ENCODE measurements around the gene SLC17A5.
A peak's percentile ranks its signal among the peaks of the same experiment; 100 is the strongest.
"Not testable (repeated sequence)": the region's sequence is repeated elsewhere in the genome, so short reads cannot be mapped to it uniquely, and the experiment has no call there.

Gene SLC17A5

DNA sequence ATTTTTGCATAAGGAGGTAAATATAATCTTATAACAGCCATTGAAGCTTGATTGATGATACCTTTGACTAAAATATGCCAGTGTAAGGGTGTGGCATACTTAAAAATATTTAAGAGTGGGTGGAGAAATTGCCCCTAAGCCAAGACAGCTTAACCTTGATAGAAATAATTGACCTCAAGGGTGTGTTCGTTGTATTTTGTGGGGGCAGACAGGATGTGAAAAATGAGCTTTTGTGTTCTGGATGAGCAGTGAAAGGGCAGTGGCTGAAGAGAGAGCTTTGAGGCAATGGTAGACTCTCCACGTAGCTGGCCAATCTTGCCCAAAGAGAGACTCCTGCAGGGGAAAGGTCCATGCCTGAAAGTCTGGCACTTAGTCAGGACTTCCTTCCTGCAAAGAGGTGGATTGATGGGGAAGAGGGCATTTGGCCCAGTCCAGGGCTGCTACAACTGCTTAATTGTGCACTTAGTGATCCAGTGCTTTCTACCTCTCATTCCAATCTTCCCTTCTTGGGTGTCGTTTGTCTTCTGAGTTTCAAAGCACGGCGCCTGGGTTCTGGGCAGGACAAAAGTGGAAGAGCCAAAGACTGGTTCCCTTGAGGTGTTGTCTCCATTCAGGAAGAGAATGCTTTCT lies 26.6 kb upstream of the SLC17A5 start:
- no peak overlapping the region for H3K4me3 ChIP-seq (ENCODE audit: low read depth, low read length)
- TF ChIP-seq, protein P1, sequence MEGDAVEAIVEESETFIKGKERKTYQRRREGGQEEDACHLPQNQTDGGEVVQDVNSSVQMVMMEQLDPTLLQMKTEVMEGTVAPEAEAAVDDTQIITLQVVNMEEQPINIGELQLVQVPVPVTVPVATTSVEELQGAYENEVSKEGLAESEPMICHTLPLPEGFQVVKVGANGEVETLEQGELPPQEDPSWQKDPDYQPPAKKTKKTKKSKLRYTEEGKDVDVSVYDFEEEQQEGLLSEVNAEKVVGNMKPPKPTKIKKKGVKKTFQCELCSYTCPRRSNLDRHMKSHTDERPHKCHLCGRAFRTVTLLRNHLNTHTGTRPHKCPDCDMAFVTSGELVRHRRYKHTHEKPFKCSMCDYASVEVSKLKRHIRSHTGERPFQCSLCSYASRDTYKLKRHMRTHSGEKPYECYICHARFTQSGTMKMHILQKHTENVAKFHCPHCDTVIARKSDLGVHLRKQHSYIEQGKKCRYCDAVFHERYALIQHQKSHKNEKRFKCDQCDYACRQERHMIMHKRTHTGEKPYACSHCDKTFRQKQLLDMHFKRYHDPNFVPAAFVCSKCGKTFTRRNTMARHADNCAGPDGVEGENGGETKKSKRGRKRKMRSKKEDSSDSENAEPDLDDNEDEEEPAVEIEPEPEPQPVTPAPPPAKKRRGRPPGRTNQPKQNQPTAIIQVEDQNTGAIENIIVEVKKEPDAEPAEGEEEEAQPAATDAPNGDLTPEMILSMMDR (IDR thresholded peaks at IDR 0.05; ENCODE audit: low read depth, low read length), result no peak
- H3K36me3 ChIP-seq, result no peaks in the 10 kb centered on the region
- no peak overlapping the region for H3K27ac ChIP-seq
- no peaks in the 10 kb centered on the region for H3K9me3 ChIP-seq (ENCODE audit: severe bottlenecking)
- DNase-seq, result no peak
- H3K27me3 ChIP-seq (ENCODE audit: insufficient read depth, low read depth, severe bottlenecking), result no peaks in the 10 kb centered on the region

DNA sequence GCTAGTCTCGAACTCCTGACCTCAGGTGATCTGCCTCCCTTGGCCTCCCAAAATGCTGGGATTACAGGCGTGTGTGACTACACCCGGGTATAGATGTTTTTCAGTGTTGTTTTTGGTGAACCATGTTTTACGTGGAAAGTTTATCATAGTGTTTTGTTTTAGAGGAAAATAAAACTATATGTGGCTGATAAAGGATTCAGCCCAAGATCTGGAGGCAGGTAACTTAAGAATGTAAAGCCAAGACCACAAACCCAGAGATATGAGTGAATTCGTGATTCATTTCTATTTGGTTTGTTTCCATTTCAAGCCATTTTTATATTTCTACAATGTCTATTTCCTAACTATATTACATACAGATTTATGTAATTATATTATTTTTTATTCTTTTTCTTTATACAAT lies 26.1 kb upstream of the SLC17A5 start:
- H3K36me3 ChIP-seq; H3K27me3 ChIP-seq (ENCODE audit: insufficient read depth, low read depth, severe bottlenecking); H3K27ac ChIP-seq; H3K4me3 ChIP-seq (ENCODE audit: low read depth, low read length); DNase-seq; H3K9me3 ChIP-seq (ENCODE audit: severe bottlenecking): not testable (repeated sequence)

GRCh38 chr6:73679009-73679408 lies 25.2 kb upstream of the SLC17A5 start:
- H3K36me3 ChIP-seq, result no peaks in the 10 kb centered on the region
- H3K4me3 ChIP-seq (ENCODE audit: low read depth, low read length), result no peak overlapping the region
- TF ChIP-seq, protein P1 (IDR thresholded peaks at IDR 0.05; ENCODE audit: low read depth, low read length), result no peak
- no peak for DNase-seq
- no peaks in the 10 kb centered on the region for H3K9me3 ChIP-seq (ENCODE audit: severe bottlenecking)
- H3K27me3 ChIP-seq (ENCODE audit: insufficient read depth, low read depth, severe bottlenecking), result no peaks in the 10 kb centered on the region
- no peak overlapping the region for H3K27ac ChIP-seq

GRCh38 chr6:73675466-73676098 lies 21.8 kb upstream of the SLC17A5 start:
- Histone ChIP-seq H3K9me3 (ENCODE audit: severe bottlenecking) (no peaks in the 10 kb centered on the region), H3K4me3 (ENCODE audit: low read depth, low read length) (no peak overlapping the region), H3K36me3 (no peaks in the 10 kb centered on the region), H3K27me3 (ENCODE audit: insufficient read depth, low read depth, severe bottlenecking) (no peaks in the 10 kb centered on the region), H3K27ac (no peak overlapping the region)
- TF ChIP-seq, protein P1 (IDR thresholded peaks at IDR 0.05; ENCODE audit: low read depth, low read length), result peak; percentile 87
- DNase-seq, result peak; percentile 77

DNA sequence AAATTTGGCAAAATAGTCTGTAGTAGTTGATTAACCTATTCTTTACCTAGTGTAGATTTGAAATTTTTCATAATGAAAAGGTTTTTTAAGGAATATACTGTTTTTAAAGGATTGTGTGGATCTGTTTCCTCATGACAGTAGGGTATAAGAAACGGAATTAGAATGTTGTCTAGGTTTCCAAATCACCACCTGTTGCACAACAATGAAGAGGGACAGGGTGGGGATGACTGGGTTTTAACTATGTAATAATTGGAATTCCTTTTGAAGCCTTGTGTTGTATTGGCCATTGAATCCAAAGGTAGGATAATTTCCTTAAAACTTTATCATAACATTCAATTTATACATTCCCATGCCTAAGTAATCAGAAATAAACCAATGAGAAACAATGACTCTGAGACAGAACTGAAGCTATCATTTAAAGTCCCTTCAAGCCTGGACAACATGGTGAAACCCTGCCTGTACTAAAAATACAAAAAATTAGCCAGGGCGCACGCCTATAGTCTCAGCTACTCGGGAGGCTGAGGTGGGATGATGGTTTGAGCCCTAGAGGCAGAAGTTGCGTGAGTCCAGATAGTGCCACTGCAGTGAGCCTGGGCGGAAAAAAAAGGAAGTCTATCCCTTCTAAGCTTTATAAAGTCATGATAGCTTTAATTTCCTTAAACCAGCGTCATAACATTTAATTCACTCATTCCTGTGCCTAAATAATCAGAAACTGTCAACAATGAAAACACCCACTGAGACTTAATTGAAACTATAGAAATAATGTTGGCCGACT lies 18.3 kb upstream of the SLC17A5 start:
- no peaks in the 10 kb centered on the region for H3K27me3 ChIP-seq (ENCODE audit: insufficient read depth, low read depth, severe bottlenecking)
- TF ChIP-seq, protein P1 (IDR thresholded peaks at IDR 0.05; ENCODE audit: low read depth, low read length), result no peak

DNA sequence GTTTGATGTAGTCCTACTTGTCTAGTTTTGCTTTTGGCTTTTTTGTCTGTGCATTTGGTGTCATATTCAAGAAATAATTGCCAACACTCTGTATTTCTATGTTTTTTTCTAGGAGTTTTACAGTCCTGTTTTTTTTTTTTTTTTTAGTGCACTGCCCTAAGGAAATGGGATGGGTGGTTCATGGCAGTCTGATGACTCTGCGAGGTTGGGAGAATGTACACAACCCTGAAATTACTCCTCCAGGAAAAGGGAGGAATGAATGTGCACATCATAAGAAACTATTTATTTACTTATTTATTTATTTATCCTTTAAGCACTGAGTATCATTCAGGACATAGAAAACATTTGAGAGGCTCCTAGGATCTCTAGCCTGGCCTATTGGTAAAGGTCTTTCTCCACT lies 15.2 kb upstream of the SLC17A5 start:
- Histone ChIP-seq H3K4me3 (ENCODE audit: low read depth, low read length) (no peak overlapping the region), H3K27me3 (ENCODE audit: insufficient read depth, low read depth, severe bottlenecking) (no peaks in the 10 kb centered on the region)

More for the DNA sequence above, 18.3 kb upstream of the SLC17A5 start:
- no peaks in the 10 kb centered on the region for H3K36me3 ChIP-seq
- H3K27ac ChIP-seq, result no peak overlapping the region
- DNase-seq, result no peak
- no peak overlapping the region for H3K4me3 ChIP-seq (ENCODE audit: low read depth, low read length)
- no peaks in the 10 kb centered on the region for H3K9me3 ChIP-seq (ENCODE audit: severe bottlenecking)

More for the DNA sequence above, 15.2 kb upstream of the SLC17A5 start:
- TF ChIP-seq, protein P1 (IDR thresholded peaks at IDR 0.05; ENCODE audit: low read depth, low read length), result no peak
- Histone ChIP-seq H3K9me3 (ENCODE audit: severe bottlenecking) (no peaks in the 10 kb centered on the region), H3K36me3 (no peaks in the 10 kb centered on the region), H3K27ac (no peak overlapping the region)
- no peak for DNase-seq

All from WERI-Rb-1 (cell line).